Cortex of kidney (tissue), 1 donor: ENCODE data around the gene TOPBP1.
"Not testable (repeated sequence)": the region's sequence is repeated elsewhere in the genome, so short reads cannot be mapped to it uniquely, and the experiment has no call there.

Experiments used
- DNase-seq: peaks from one replicate; lab custom pipeline; 2025; lab: John Stamatoyannopoulos, UW

Gene TOPBP1

GRCh38 chr3:133570937-133571320 is 90.8 kb downstream of the TOPBP1 start:
- no peak for DNase-seq

GRCh38 chr3:133570139-133570936 is 91.4 kb downstream of the TOPBP1 start:
- DNase-seq: no peak

GRCh38 chr3:133568294-133569014 is 93.3 kb downstream of the TOPBP1 start:
- no peak for DNase-seq

DNA sequence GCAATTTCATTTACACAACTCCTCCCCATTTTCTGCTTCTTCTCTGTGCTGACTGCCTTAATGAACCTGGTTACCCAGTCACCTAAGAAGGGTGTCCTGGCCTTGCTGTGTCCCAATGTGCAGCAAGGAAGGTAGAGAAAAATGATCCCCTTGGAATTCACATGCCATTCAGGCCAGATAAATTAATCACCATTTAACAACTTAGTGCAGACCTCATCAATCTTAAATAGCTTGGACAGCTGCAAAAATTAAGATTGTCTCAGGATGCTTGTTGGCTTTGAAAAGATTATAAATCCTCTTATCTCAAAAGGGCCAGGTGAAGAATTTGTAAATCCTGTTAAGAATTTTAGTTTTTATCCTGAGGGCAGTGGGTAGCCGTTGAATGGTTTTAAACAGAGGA is 97.9 kb downstream of the TOPBP1 start:
- DNase-seq: no peak

DNA sequence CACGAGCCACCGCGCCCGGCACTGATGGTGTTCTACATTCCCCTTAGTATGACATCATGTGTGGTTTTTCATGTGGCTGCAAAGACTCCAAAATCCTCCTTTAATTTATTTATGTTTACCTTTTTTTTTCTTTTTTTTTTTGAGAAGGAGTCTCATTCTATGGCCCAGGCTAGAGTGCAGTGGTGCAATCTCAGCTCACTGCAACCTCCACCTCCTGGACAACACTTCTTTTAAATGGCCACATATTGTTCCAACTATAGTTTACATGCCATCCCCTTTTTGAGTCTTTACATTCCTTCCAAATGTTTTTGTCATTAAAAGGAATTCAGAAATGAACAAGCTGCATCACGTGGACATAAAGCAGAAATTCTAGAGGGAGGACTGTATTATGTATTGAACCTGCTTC is 98.6 kb downstream of the TOPBP1 start:
- DNase-seq: no peak

GRCh38 chr3:133562376-133562775 is 99.4 kb downstream of the TOPBP1 start:
- DNase-seq: no peak

GRCh38 chr3:133561679-133562078 is 100.1 kb downstream of the TOPBP1 start:
- DNase-seq: no peak

DNA sequence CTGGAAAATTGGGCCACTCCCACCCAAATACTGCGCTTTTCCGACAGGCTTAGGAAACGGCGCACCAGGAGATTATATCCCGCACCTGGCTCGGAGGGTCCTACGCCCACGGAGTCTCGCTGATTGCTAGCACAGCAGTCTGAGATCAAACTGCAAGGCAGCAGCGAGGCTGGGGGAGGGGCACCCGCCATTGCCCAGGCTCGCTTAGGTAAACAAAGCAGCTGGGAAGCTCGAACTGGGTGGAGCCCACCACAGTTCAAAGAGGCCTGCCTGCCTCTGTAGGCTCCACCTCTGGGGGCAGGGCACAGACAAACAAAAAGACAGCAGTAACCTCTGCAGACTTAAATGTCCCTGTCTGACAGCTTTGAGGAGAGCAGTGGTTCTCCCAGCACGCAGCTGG is 110.2 kb downstream of the TOPBP1 start:
- not testable (repeated sequence) for DNase-seq
